Fibroblast of lung (primary cell): ENCODE results near the gene DOP1A.

ENCODE experiments used
- CTCF ChIP-seq, 2 donors: IDR thresholded peaks in 1 of 2; conservative IDR thresholded peaks in 1 of 2; 1 replicate in 1 of 2; 2 replicates in 1 of 2; pipeline ENCODE4 v1.5.1; 2011 to 2012; ENCODE audit warnings: low read length in 2 of 2, control low read depth in 1 of 2, inconsistent platforms in 1 of 2, low read depth in 1 of 2, mild to moderate bottlenecking in 1 of 2
- EZH2 ChIP-seq: IDR thresholded peaks from 2 replicates; pipeline ENCODE4 v1.5.1; 2012; ENCODE audit warnings: low read length, control low read depth, mild to moderate bottlenecking; ENCODE audit errors: missing control alignments

GRCh38 chr6:83152913-83153312 is 85.4 kb downstream of the DOP1A start:
- TF ChIP-seq CTCF (conservative IDR thresholded peaks at IDR 0.05 in 1 of 2, IDR thresholded peaks at IDR 0.05 in 1 of 2; ENCODE audit: low read depth in 1 of 2, low read length in 2 of 2) (no peak), EZH2 (no peak)
